GM23248 (cell line): ENCODE results near the gene AHR.

Source experiments
- EZH2 ChIP-seq: fragments of 200-600 bp; sonication (generic); IDR thresholded peaks from 2 replicates; pipeline ENCODE4 v1.6.1; 2018; ENCODE audit warnings: antibody characterized with exemption, mild to moderate bottlenecking; ENCODE audit not compliant: insufficient read depth, poor library complexity, severe bottlenecking
- EZH2phosphoT487 ChIP-seq: fragments of 200-600 bp; sonication (generic); IDR thresholded peaks from 2 replicates; pipeline ENCODE4 v1.6.1; 2018; ENCODE audit warnings: antibody characterized with exemption, moderate library complexity, mild to moderate bottlenecking, low read depth; ENCODE audit not compliant: insufficient read depth

GRCh38 chr7:17325364-17325763 lies 26.9 kb downstream of the AHR start:
- no peak for TF ChIP-seq EZH2
- TF ChIP-seq EZH2phosphoT487 = no peak
